ENCODE results near the gene ZNF98. TPM values are rescaled to one million over a fixed set of nuclear protein-coding genes. Genes with fewer than 3 reads are reported as not detected.

The ZNF98 gene
- total RNA-seq, 1 experiment from 2014 or later: not detected

- intact Hi-C loops (cut with micrococcal nuclease; ENCODE audit: unreplicated experiment) (no loop called here), in situ Hi-C loops (cut with HindIII; ENCODE audit: low pct_unique_long_range_greater_than_20kb, low sequenced_read_pairs) (no loop called here)
- H3K27ac ChIP-seq (ENCODE audit: low read length): no peak overlapping the region
- BruUV-seq (replicated peaks): no TSS peak
- POLR2A ChIA-PET: no interaction called here
- no peaks in the 10 kb centered on the region for H3K36me3 ChIP-seq (ENCODE audit: control insufficient read depth, insufficient read depth, low read length)
- H3K9me3 ChIP-seq (ENCODE audit: control insufficient read depth, insufficient read depth, low read depth, low read length): no peaks in the 10 kb centered on the region
- TF ChIP-seq POLR2AphosphoS5 (IDR thresholded peaks at IDR 0.05; ENCODE audit: low read depth, low read length): no peak
- TF ChIP-seq REST (IDR thresholded peaks at IDR 0.05; ENCODE audit: insufficient read depth in 1 of 2, low read depth in 2 of 2, low read length in 1 of 2): no peak
- TF ChIP-seq TCF7L2 (IDR thresholded peaks at IDR 0.05; ENCODE audit: low read depth, low read length): no peak
- TF ChIP-seq SIN3A (IDR thresholded peaks at IDR 0.05; ENCODE audit: borderline replicate concordance, insufficient read depth, low read depth, low read length): no peak
- TF ChIP-seq CTCF (IDR thresholded peaks at IDR 0.05): no peak
- DNase-seq (ENCODE audit: low read depth, low spot score) (no peak), ATAC-seq (no peak)
- H3K4me1 ChIP-seq (ENCODE audit: control insufficient read depth, insufficient read depth, low read length): no peaks in the 10 kb centered on the region
- H3K4me3 ChIP-seq (ENCODE audit: low read depth in 2 of 2, low read length in 2 of 2): no peak overlapping the region
- CTCF ChIA-PET: no interaction called here
- H3K27me3 ChIP-seq (ENCODE audit: control insufficient read depth, insufficient read depth, low read length): no peaks in the 10 kb centered on the region
Observed at GRCh38 chr19:22427547-22427946, 5.4 kb upstream of the ZNF98 start.

- H3K27me3 ChIP-seq (ENCODE audit: control insufficient read depth, insufficient read depth, low read length): no peaks in the 10 kb centered on the region
- in situ Hi-C loops (cut with HindIII; ENCODE audit: low pct_unique_long_range_greater_than_20kb, low sequenced_read_pairs): no loop called here
- CTCF ChIA-PET: no interaction called here
Observed at GRCh38 chr19:22426901-22427300, 4.8 kb upstream of the ZNF98 start.

More at GRCh38 chr19:22426901-22427300, 4.8 kb upstream of the ZNF98 start:
- POLR2A ChIA-PET: no interaction called here
- Histone ChIP-seq H3K27ac (ENCODE audit: low read length) (no peak overlapping the region), H3K4me1 (ENCODE audit: control insufficient read depth, insufficient read depth, low read length) (no peaks in the 10 kb centered on the region), H3K36me3 (ENCODE audit: control insufficient read depth, insufficient read depth, low read length) (no peaks in the 10 kb centered on the region), H3K4me3 (ENCODE audit: low read depth in 2 of 2, low read length in 2 of 2) (no peak overlapping the region), H3K9me3 (ENCODE audit: control insufficient read depth, insufficient read depth, low read depth, low read length) (no peaks in the 10 kb centered on the region)
- no TSS peak for BruUV-seq (replicated peaks)
- no peak for ATAC-seq
- DNase-seq (ENCODE audit: low read depth, low spot score): no peak
- intact Hi-C loops (cut with micrococcal nuclease; ENCODE audit: unreplicated experiment): no loop called here
- TF ChIP-seq REST (IDR thresholded peaks at IDR 0.05; ENCODE audit: insufficient read depth in 1 of 2, low read depth in 2 of 2, low read length in 1 of 2) (no peak), CTCF (IDR thresholded peaks at IDR 0.05) (no peak), SIN3A (IDR thresholded peaks at IDR 0.05; ENCODE audit: borderline replicate concordance, insufficient read depth, low read depth, low read length) (no peak), TCF7L2 (IDR thresholded peaks at IDR 0.05; ENCODE audit: low read depth, low read length) (no peak), POLR2AphosphoS5 (IDR thresholded peaks at IDR 0.05; ENCODE audit: low read depth, low read length) (no peak)

All from Panc1 (cell line).